A549 (cell line): ENCODE measurements around the gene NDUFB7. TPM values are rescaled to one million over a fixed set of nuclear protein-coding genes. Genes with fewer than 3 reads are reported as not detected.
"Not testable (repeated sequence)": the region's sequence is repeated elsewhere in the genome, so short reads cannot be mapped to it uniquely, and the experiment has no call there.

Source experiments
- ATAC-seq, 2 experiments: fragments of 200-7000 bp in 1 of 2; fragments of >200 bp in 1 of 2; cut with Nextera tagmentation in 1 of 2; cut with Tn5 transposase in 1 of 2; 3 replicates each; pipeline versions ENCODE4 v1.8.0 to v1.9.1; 2018 to 2020; ENCODE audit warnings: mild to moderate bottlenecking in 1 of 2, moderate library complexity in 1 of 2
- CTCF ChIA-PET: fragments of 300-600 bp; sonication (Branson Sonifier 250); formaldehyde crosslinking; extraction: SDS; loops from one replicate; lab custom pipeline; 2021; ENCODE audit warnings: antibody characterized with exemption, inconsistent platforms; lab: Yijun Ruan, JAX
- POLR2A ChIA-PET: fragments of 350-600 bp; formaldehyde crosslinking; extraction: SDS; loops from one replicate; lab custom pipeline; 2021; ENCODE audit warnings: antibody characterized with exemption, inconsistent platforms; lab: Yijun Ruan, JAX
- DNase-seq, 2 experiments: peaks; one replicate each; pipeline versions ENCODE4 v3.0.0 to v3.0.0-alpha.2; 2011 to 2016; ENCODE audit warnings: low read depth in 1 of 2, low spot score in 1 of 2
- FAIRE-seq: peaks from 2 replicates; lab custom pipeline; 2011; peaks lifted over from hg19 to GRCh38; lab: Jason Lieb, UNC
- H3K27ac ChIP-seq, 2 experiments: fragments of >200 bp; sonication (Bioruptor Twin); formaldehyde crosslinking; 3 replicates each; pipeline ENCODE4 v1.5.1; 2016 to 2017
- H3K4me1 ChIP-seq: fragments of >200 bp; sonication (Bioruptor Twin); formaldehyde crosslinking; 3 replicates; pipeline ENCODE4 v1.6.1; 2016
- H3K4me2 ChIP-seq: fragments of >200 bp; sonication (Bioruptor Twin); formaldehyde crosslinking; 3 replicates; pipeline ENCODE4 v1.6.1; 2016
- H3K4me3 ChIP-seq: fragments of >200 bp; sonication (Bioruptor Twin); formaldehyde crosslinking; 3 replicates; pipeline ENCODE4 v1.5.1; 2016
- H3K9me3 ChIP-seq: fragments of >200 bp; sonication (Bioruptor Twin); formaldehyde crosslinking; 3 replicates; pipeline ENCODE4 v1.6.1; 2016
- CHD4 ChIP-seq: fragments of 200-600 bp; sonication (generic); IDR thresholded peaks from 2 replicates; pipeline ENCODE4 v1.6.1; 2016; ENCODE audit warnings: antibody characterized with exemption, mild to moderate bottlenecking, borderline replicate concordance
- EHF ChIP-seq: fragments of 250-450 bp; sonication (Bioruptor Pico); IDR thresholded peaks from 2 replicates; pipeline ENCODE4 v1.5.0; 2020; ENCODE audit warnings: mild to moderate bottlenecking
- FOSL2 ChIP-seq, 2 experiments: fragments of 450-650 bp in 1 of 2; fragments of >200 bp in 1 of 2; sonication (Bioruptor Twin) in 1 of 2; formaldehyde crosslinking; IDR thresholded peaks; 2 replicates each; pipeline versions ENCODE4 v1.5.0 to v1.6.1; 2016 to 2020; ENCODE audit warnings: mild to moderate bottlenecking in 1 of 2, moderate library complexity in 1 of 2
- GATA3 ChIP-seq: IDR thresholded peaks from 2 replicates; pipeline ENCODE4 v1.6.1; 2012; ENCODE audit warnings: borderline replicate concordance
- HOXB13 ChIP-seq: fragments of 250-450 bp; sonication (Bioruptor Pico); IDR thresholded peaks from 2 replicates; pipeline ENCODE4 v1.5.0; 2020; ENCODE audit warnings: low read depth, mild to moderate bottlenecking, moderate library complexity
- JUN ChIP-seq, 2 experiments: fragments of >200 bp; sonication (Bioruptor Twin); formaldehyde crosslinking; IDR thresholded peaks; 2 replicates in 1 of 2; 3 replicates in 1 of 2; pipeline ENCODE4 v1.6.1; 2016 to 2017
- MAFK ChIP-seq: fragments of 450-650 bp; IDR thresholded peaks from 2 replicates; pipeline ENCODE4 v1.6.1; 2014; ENCODE audit not compliant: partially characterized antibody
- MAZ ChIP-seq: fragments of 150-350 bp; IDR thresholded peaks from 2 replicates; pipeline ENCODE4 v1.6.1; 2014; ENCODE audit warnings: antibody characterized with exemption, low read depth, low read length, borderline replicate concordance
- NFE2L2 ChIP-seq: fragments of 150-350 bp; conservative IDR thresholded peaks from 2 replicates; pipeline ENCODE4 v1.6.1; 2014; ENCODE audit warnings: low read length
- POLR2A ChIP-seq: IDR thresholded peaks from 2 replicates; pipeline ENCODE4 v1.6.1; 2012; ENCODE audit warnings: mild to moderate bottlenecking, low read length
- RCOR1 ChIP-seq: fragments of 150-350 bp; IDR thresholded peaks from 2 replicates; pipeline ENCODE4 v1.6.1; 2014; ENCODE audit warnings: antibody characterized with exemption, low read length, low read depth
- RNF2 ChIP-seq: fragments of 200-600 bp; sonication (generic); IDR thresholded peaks from 2 replicates; pipeline ENCODE4 v1.6.1; 2016; ENCODE audit warnings: low read depth, mild to moderate bottlenecking, antibody characterized with exemption, moderate library complexity, borderline replicate concordance
- SMC3 ChIP-seq: fragments of >200 bp; sonication (Bioruptor Twin); formaldehyde crosslinking; IDR thresholded peaks from 3 replicates; pipeline ENCODE4 v1.6.1; 2018; ENCODE audit warnings: inconsistent platforms
- TFCP2L1 ChIP-seq: fragments of 250-450 bp; sonication (Bioruptor Pico); IDR thresholded peaks from 2 replicates; pipeline ENCODE4 v1.5.0; 2021; ENCODE audit warnings: mild to moderate bottlenecking
- WGBS: methylation state at CpG from one replicate; pipeline ENCODE4 v1.1.6; 2017; ENCODE audit errors: missing lambda C conversion rate; 5-methylcytosine and 5-hydroxymethylcytosine counted together
- polyA plus RNA-seq, 4 experiments: library from polyadenylated mRNA; depleted of rRNA in 3 of 4; stranded (reverse); fragments of >200 nt; fragmentation: RNase III in 1 of 4; extraction: RNeasy Plus Mini Kit Qiagen cat#74134 plus additional on column Dnase treatment in 1 of 4; gene quantifications; 2 replicates in 3 of 4; 3 replicates in 1 of 4; pipeline ENCODE4 v1.2.3, GENCODE V29; 2011 to 2017
- TF ChIP-seq, protein P1 (sequence below): fragments of 250-450 bp; sonication (Bioruptor Pico); IDR thresholded peaks from 2 replicates; pipeline ENCODE4 v1.5.0; 2021; ENCODE audit warnings: mild to moderate bottlenecking, moderate library complexity, borderline replicate concordance
- TF ChIP-seq, protein P2 (sequence below): fragments of 200-600 bp; sonication (generic); IDR thresholded peaks from 2 replicates; pipeline ENCODE4 v1.6.1; 2016; ENCODE audit warnings: antibody characterized with exemption, mild to moderate bottlenecking, moderate library complexity
- TF ChIP-seq, protein P3 (sequence below): IDR thresholded peaks from 2 replicates; pipeline ENCODE4 v1.6.1; 2012
- TF ChIP-seq, protein P4 (sequence below): fragments of 150-350 bp; IDR thresholded peaks from 2 replicates; pipeline ENCODE4 v1.6.1; 2014; ENCODE audit warnings: low read depth, mild to moderate bottlenecking, low read length
- TF ChIP-seq, protein P5 (sequence below): IDR thresholded peaks from 2 replicates; pipeline ENCODE4 v1.6.1; 2012; ENCODE audit warnings: low read depth, borderline replicate concordance
- TF ChIP-seq, protein P6 (sequence below): fragments of >200 bp; sonication (Bioruptor Twin); formaldehyde crosslinking; IDR thresholded peaks from 2 replicates; pipeline ENCODE4 v1.6.1; 2016

Gene NDUFB7
- polyA plus RNA-seq, 2 of the 4 experiments (the other 2 are of a cell fraction), result 82.3 to 158 TPM

DNA sequence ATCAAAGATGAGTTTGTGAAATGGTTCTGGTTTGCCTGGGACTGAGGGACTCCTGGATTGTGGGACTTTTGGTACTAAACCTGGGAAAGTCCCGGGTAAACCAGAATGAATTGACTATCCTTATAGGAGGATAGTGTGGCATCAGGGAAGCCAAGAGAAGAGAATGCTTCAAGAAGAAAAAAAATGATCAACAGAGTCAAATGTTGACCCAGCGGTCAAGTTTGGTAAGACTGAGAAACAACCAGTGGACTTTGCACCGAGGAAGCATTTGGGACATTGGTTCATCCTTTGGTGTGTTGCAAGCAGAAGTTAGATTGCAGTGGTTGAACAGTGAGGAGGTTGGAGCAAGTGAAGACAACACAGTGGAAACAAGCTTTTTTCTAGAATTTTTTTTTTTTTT is 44.5 kb upstream of the NDUFB7 start:
- ChIA-PET POLR2A (no interaction called here), CTCF (no interaction called here)
- no peak overlapping the region for H3K27ac ChIP-seq
- H3K4me3 ChIP-seq, result no peak overlapping the region
- H3K4me1 ChIP-seq, result no peaks in the 10 kb centered on the region
- FAIRE-seq, result no peak
- TF ChIP-seq RCOR1 (no peak), JUN (IDR thresholded peaks at IDR 0.05) (no peak), RNF2 (no peak), HOXB13 (no peak), GATA3 (no peak)
- TF ChIP-seq, protein P1, sequence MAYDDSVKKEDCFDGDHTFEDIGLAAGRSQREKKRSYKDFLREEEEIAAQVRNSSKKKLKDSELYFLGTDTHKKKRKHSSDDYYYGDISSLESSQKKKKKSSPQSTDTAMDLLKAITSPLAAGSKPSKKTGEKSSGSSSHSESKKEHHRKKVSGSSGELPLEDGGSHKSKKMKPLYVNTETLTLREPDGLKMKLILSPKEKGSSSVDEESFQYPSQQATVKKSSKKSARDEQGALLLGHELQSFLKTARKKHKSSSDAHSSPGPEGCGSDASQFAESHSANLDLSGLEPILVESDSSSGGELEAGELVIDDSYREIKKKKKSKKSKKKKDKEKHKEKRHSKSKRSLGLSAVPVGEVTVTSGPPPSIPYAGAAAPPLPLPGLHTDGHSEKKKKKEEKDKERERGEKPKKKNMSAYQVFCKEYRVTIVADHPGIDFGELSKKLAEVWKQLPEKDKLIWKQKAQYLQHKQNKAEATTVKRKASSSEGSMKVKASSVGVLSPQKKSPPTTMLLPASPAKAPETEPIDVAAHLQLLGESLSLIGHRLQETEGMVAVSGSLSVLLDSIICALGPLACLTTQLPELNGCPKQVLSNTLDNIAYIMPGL (CRISPR knock-in tag), result no peak
- TF ChIP-seq, protein P2, sequence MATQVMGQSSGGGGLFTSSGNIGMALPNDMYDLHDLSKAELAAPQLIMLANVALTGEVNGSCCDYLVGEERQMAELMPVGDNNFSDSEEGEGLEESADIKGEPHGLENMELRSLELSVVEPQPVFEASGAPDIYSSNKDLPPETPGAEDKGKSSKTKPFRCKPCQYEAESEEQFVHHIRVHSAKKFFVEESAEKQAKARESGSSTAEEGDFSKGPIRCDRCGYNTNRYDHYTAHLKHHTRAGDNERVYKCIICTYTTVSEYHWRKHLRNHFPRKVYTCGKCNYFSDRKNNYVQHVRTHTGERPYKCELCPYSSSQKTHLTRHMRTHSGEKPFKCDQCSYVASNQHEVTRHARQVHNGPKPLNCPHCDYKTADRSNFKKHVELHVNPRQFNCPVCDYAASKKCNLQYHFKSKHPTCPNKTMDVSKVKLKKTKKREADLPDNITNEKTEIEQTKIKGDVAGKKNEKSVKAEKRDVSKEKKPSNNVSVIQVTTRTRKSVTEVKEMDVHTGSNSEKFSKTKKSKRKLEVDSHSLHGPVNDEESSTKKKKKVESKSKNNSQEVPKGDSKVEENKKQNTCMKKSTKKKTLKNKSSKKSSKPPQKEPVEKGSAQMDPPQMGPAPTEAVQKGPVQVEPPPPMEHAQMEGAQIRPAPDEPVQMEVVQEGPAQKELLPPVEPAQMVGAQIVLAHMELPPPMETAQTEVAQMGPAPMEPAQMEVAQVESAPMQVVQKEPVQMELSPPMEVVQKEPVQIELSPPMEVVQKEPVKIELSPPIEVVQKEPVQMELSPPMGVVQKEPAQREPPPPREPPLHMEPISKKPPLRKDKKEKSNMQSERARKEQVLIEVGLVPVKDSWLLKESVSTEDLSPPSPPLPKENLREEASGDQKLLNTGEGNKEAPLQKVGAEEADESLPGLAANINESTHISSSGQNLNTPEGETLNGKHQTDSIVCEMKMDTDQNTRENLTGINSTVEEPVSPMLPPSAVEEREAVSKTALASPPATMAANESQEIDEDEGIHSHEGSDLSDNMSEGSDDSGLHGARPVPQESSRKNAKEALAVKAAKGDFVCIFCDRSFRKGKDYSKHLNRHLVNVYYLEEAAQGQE, result no peak
- H3K9me3 ChIP-seq, result peaks cover 15% of the 10 kb centered on the region
- peak in 1 of 2 experiments; percentile 14 for DNase-seq
- no peak overlapping the region for H3K4me2 ChIP-seq
- ATAC-seq, result no peak
- WGBS, result 20% methylated on average over 3 of the region's 3 CpGs

DNA sequence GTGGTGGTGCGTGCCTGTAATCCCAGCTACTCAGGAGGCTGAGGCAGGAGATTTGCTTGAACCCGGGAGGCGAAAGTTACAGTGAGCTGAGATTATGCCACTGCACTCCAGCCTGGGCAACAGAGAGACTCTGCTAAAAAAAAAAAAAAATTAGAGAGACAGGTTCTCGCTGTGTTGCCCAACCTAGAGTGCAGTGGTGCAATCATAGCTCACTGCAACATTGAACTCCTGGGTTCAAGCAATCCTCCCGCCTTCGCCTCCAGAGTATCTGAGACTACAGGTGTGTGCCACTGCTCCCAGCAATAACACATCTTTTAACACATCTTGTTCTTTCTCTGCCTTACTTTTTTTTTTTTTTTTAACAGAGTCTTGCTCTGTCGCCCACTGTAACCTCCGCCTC is 43.8 kb upstream of the NDUFB7 start:
- Histone ChIP-seq H3K9me3 (peaks cover 15% of the 10 kb centered on the region), H3K27ac (no peak overlapping the region), H3K4me1 (no peaks in the 10 kb centered on the region), H3K4me3 (no peak overlapping the region), H3K4me2 (no peak overlapping the region)
- TF ChIP-seq EHF (CRISPR knock-in tag) (no peak), SMC3 (no peak), RNF2 (no peak)
- ChIA-PET POLR2A (no interaction called here), CTCF (no interaction called here)
- no peak for DNase-seq
- ATAC-seq, result no peak
- 51% methylated on average over 8 of the region's 8 CpGs for WGBS
- FAIRE-seq, result no peak

DNA sequence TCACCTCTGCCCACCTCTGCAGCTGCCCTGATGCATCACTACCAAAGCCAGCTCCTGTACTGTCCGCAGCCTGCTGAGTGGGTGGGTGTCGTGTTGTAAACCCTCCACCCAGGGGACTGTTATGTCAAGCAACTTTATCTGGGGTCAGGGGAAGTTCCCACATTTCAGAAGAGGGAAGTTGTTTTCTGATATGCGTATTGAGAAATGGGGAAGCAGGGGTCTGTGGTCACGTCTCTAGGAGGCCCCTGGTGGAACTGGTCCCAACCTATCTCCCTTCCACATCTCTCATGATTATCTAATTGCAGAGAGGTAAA is 42.2 kb upstream of the NDUFB7 start:
- DNase-seq (no peak), ATAC-seq (no peak), FAIRE-seq (no peak)
- ChIA-PET CTCF (interaction anchor here (0.5 to 0.6 kb wide), 2 partner anchors 363 to 1125 kb away, joined by 3 read pairs; no protein-coding TSS in a partner anchor), POLR2A (no interaction called here)
- H3K27ac ChIP-seq, result no peak overlapping the region
- TF ChIP-seq, protein P3, sequence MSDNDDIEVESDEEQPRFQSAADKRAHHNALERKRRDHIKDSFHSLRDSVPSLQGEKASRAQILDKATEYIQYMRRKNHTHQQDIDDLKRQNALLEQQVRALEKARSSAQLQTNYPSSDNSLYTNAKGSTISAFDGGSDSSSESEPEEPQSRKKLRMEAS, result no peak
- TF ChIP-seq CHD4 (no peak), NFE2L2 (no peak), POLR2A (no peak), MAFK (no peak), HOXB13 (no peak), TFCP2L1 (CRISPR knock-in tag) (no peak), FOSL2 (IDR thresholded peaks at IDR 0.05) (no peak), FOSL2 (CRISPR knock-in tag; IDR thresholded peaks at IDR 0.05) (no peak), MAZ (no peak)
- TF ChIP-seq, protein P4, sequence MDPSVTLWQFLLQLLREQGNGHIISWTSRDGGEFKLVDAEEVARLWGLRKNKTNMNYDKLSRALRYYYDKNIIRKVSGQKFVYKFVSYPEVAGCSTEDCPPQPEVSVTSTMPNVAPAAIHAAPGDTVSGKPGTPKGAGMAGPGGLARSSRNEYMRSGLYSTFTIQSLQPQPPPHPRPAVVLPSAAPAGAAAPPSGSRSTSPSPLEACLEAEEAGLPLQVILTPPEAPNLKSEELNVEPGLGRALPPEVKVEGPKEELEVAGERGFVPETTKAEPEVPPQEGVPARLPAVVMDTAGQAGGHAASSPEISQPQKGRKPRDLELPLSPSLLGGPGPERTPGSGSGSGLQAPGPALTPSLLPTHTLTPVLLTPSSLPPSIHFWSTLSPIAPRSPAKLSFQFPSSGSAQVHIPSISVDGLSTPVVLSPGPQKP, result no peak
- TF ChIP-seq, protein P5, sequence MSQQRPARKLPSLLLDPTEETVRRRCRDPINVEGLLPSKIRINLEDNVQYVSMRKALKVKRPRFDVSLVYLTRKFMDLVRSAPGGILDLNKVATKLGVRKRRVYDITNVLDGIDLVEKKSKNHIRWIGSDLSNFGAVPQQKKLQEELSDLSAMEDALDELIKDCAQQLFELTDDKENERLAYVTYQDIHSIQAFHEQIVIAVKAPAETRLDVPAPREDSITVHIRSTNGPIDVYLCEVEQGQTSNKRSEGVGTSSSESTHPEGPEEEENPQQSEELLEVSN, result no peak
- TF ChIP-seq, protein P6, sequence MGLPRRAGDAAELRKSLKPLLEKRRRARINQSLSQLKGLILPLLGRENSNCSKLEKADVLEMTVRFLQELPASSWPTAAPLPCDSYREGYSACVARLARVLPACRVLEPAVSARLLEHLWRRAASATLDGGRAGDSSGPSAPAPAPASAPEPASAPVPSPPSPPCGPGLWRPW, result no peak
- H3K4me2 ChIP-seq, result no peak overlapping the region
- peaks cover 4% of the 10 kb centered on the region; the same call in 2 of the 3 replicates for H3K9me3 ChIP-seq
- 52% methylated on average over 2 of the region's 4 CpGs for WGBS
- no peak overlapping the region for H3K4me3 ChIP-seq
- no peaks in the 10 kb centered on the region for H3K4me1 ChIP-seq

DNA sequence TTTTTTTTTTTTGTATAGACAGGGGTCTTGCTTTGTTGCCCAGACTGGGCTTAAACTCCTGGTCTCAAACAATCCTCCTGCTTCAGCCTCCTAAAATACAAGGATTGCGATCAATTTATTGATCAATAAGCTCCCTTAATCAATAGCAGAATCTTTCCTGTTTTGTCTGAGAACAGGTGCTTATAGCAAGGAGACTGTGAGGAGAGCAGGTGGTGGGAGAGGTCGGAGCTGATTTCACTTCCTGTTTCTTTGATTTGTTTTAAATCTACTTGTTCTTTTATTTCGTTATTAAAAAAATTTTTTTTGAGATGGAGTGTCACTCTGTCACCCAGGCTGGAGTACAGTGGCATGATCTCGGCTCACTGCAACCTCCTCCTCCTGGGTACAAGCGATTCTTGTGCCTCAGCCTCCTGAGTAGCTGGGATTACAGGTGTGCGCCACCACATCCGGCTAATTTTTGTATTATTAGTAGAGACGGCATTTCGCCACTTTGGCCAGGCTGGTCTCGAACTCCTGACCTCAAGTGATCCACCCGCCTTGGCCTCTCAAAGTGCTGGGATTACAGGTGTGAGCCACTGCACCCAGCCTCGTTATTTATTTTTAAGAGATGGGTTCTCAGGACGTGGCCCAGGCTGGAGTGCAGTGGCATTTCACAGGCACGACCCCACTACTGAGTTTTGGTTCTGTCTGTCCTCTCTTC is 41.7 kb upstream of the NDUFB7 start:
- POLR2A ChIA-PET, H3K4me2 ChIP-seq, H3K4me3 ChIP-seq, H3K27ac ChIP-seq, DNase-seq, H3K9me3 ChIP-seq, H3K4me1 ChIP-seq, FAIRE-seq, ATAC-seq: not testable (repeated sequence)
- WGBS, result 43% methylated on average over 11 of the region's 14 CpGs
- CTCF ChIA-PET, result interaction anchor here (0.5 to 0.6 kb wide), 2 partner anchors 363 to 1125 kb away, joined by 3 read pairs; no protein-coding TSS in a partner anchor
